Neural progenitor cell (in vitro differentiated cells): ENCODE measurements around the gene MSANTD2.

Source experiments
- EZH2 ChIP-seq: fragments of 200-600 bp; sonication (generic); IDR thresholded peaks from 2 replicates; pipeline ENCODE4 v1.6.1; 2017; ENCODE audit warnings: antibody characterized with exemption, mild to moderate bottlenecking, moderate library complexity
- EZH2phosphoT487 ChIP-seq: fragments of 200-600 bp; sonication (generic); IDR thresholded peaks from 2 replicates; pipeline ENCODE4 v1.6.1; 2017; ENCODE audit warnings: antibody characterized with exemption

- TF ChIP-seq EZH2 (no peak), EZH2phosphoT487 (no peak)
Measured at GRCh38 chr11:124814739-124815138, 14.5 kb upstream of the MSANTD2 start.
